NCI-H69 (cell line): ENCODE measurements around the gene RPL9.
"Not testable (repeated sequence)": the region's sequence is repeated elsewhere in the genome, so short reads cannot be mapped to it uniquely, and the experiment has no call there.

Source experiments
- DNase-seq: peaks from one replicate; lab custom pipeline; 2025; lab: John Stamatoyannopoulos, UW

The RPL9 gene

GRCh38 chr4:39425297-39425696 is 33.4 kb downstream of the RPL9 start:
- DNase-seq = not testable (repeated sequence)

DNA sequence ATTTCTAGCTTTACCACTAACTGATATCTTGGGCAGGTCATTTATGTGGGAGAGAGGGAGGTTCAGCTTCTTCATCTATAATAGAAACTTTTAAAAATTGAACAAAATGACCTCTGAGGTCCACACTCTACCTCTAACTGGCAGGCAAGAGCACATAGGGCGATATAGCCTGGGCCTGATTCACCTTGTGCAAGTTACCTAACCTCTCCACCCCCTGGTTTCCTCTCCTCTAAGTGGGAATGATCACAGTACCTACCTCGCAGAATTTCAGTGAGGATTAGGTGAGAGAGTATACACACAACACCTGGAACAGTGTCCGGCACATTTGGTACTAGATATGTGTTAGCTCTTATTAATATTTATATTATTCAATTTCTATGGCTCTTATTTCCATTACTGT is 36.5 kb downstream of the RPL9 start:
- DNase-seq = no peak

- no peak for DNase-seq
Measured at GRCh38 chr4:39415678-39416283, 42.9 kb downstream of the RPL9 start.

DNA sequence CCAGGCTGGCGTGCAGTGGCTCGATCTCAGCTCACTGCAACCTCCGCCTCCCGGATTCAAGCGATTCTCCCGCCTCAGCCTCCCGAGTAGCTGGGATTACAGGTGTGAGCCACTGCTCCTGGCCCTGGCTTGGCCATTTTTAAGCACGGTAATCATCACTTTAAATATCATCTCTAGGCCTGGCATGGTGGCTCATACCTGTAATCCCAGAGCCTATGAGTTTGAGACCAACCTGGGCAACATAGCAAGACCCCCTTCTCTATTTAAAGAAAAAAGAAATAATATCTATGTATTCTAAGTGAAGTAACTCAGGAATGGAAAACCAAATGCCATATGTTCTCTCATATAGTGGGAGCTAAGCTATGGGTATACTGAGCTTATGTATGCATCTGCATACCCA is 47.2 kb downstream of the RPL9 start:
- DNase-seq = not testable (repeated sequence)

GRCh38 chr4:39410415-39410814 is 48.3 kb downstream of the RPL9 start:
- DNase-seq = no peak

GRCh38 chr4:39407584-39407885 is 51.2 kb downstream of the RPL9 start:
- no peak for DNase-seq

GRCh38 chr4:39406763-39407583 is 51.7 kb downstream of the RPL9 start, which contains the start of gene KLB:
Gene KLB (plus strand): TSS chr4:39406930. CDS start chr4:39406950, 20 bp downstream.
- DNase-seq = no peak
